Endothelial cell of umbilical vein (primary cell): ENCODE results near the gene CYP2E1. TPM values are rescaled to one million over a fixed set of nuclear protein-coding genes. Genes with fewer than 3 reads are reported as not detected.

Source experiments
- BruUV-seq: library from RNA; stranded (reverse); fragments of 400-500 nt; replicated peaks from 2 replicates; lab custom pipeline; 2021; lab: Mats Ljungman, UMichigan
- CTCF ChIA-PET: fragments of 300-600, 350-600 bp; sonication (Branson Sonifier 250); formaldehyde crosslinking; loops from one replicate; lab custom pipeline; 2021; ENCODE audit warnings: antibody characterized with exemption, inconsistent platforms; lab: Charles Lee
- POLR2A ChIA-PET: fragments of 300-600, 350-600 bp; sonication (Branson Sonifier 250); formaldehyde crosslinking; loops from one replicate; lab custom pipeline; 2021; ENCODE audit warnings: antibody characterized with exemption, inconsistent platforms; lab: Charles Lee
- DNase-seq: peaks from one replicate; pipeline ENCODE4 v3.0.0-alpha.2; 2011; ENCODE audit warnings: low read depth, low spot score
- FAIRE-seq: peaks from 2 replicates; lab custom pipeline; 2011; peaks lifted over from hg19 to GRCh38; lab: Jason Lieb, UNC
- H2AFZ ChIP-seq: 2 replicates; pipeline ENCODE4 v1.6.0; 2012; ENCODE audit warnings: low read depth, low read length, control low read depth, inconsistent platforms
- H3K27ac ChIP-seq: 2 replicates; pipeline ENCODE4 v1.5.1; 2011; ENCODE audit warnings: low read depth, mild to moderate bottlenecking, control low read depth, low read length, moderate library complexity; ENCODE audit not compliant: insufficient read depth
- H3K27me3 ChIP-seq, 2 experiments: 2 replicates each; pipeline versions ENCODE4 v1.6.0 to v1.6.1; 2011; ENCODE audit warnings: low read length in 2 of 2, mixed read lengths in 1 of 2; ENCODE audit not compliant: control insufficient read depth in 2 of 2, insufficient read depth in 2 of 2
- H3K36me3 ChIP-seq, 2 experiments: 2 replicates in 1 of 2; 3 replicates in 1 of 2; pipeline ENCODE4 v1.5.1; 2011; ENCODE audit warnings: low read length in 2 of 2, mild to moderate bottlenecking in 1 of 2, moderate library complexity in 1 of 2; ENCODE audit not compliant: control insufficient read depth in 2 of 2, insufficient read depth in 2 of 2; ENCODE audit errors: extremely low read depth in 1 of 2
- H3K4me1 ChIP-seq: 3 replicates; pipeline ENCODE4 v1.5.1; 2011; ENCODE audit warnings: mild to moderate bottlenecking, low read length; ENCODE audit not compliant: control insufficient read depth, insufficient read depth; ENCODE audit errors: extremely low read depth
- H3K4me2 ChIP-seq: 2 replicates; pipeline ENCODE4 v1.6.1; 2011; ENCODE audit warnings: low read length, control low read depth, mixed read lengths; ENCODE audit not compliant: insufficient read depth
- H3K4me3 ChIP-seq, 3 experiments: fragments of 200-600 bp in 1 of 3; sonication (generic), shearing (Covaris generic) in 1 of 3; replicated peaks in 1 of 3; 2 replicates each; pipeline ENCODE4 v1.5.1; 2011 to 2016; ENCODE audit warnings: control low read depth in 3 of 3, low read length in 3 of 3, mild to moderate bottlenecking in 2 of 3, inconsistent platforms in 1 of 3, low read depth in 1 of 3, moderate library complexity in 1 of 3; ENCODE audit not compliant: insufficient read depth in 1 of 3
- H3K79me2 ChIP-seq: 2 replicates; pipeline ENCODE4 v1.6.0; 2012; ENCODE audit warnings: low read length, inconsistent platforms; ENCODE audit not compliant: control insufficient read depth, insufficient read depth
- H3K9ac ChIP-seq: replicated peaks from 2 replicates; pipeline ENCODE3; 2011; ENCODE audit warnings: low read length, control low read depth; ENCODE audit not compliant: insufficient read depth; ENCODE audit errors: extremely low read depth
- H3K9me1 ChIP-seq: replicated peaks from 3 replicates; pipeline ENCODE4 v1.6.0; 2011; ENCODE audit warnings: mild to moderate bottlenecking, low read length; ENCODE audit not compliant: control insufficient read depth, insufficient read depth; ENCODE audit errors: extremely low read depth
- H3K9me3 ChIP-seq: replicated peaks from 2 replicates; pipeline ENCODE4 v1.5.1; 2012; ENCODE audit warnings: low read length, inconsistent platforms; ENCODE audit not compliant: control insufficient read depth, insufficient read depth
- H4K20me1 ChIP-seq: replicated peaks from 2 replicates; pipeline ENCODE3; 2011; ENCODE audit warnings: mild to moderate bottlenecking, low read length; ENCODE audit not compliant: control insufficient read depth, insufficient read depth; ENCODE audit errors: extremely low read depth
- EZH2 ChIP-seq: IDR thresholded peaks from 2 replicates; pipeline ENCODE4 v1.6.1; 2012; ENCODE audit warnings: borderline replicate concordance, low read depth, mild to moderate bottlenecking, moderate library complexity, low read length, inconsistent platforms; ENCODE audit not compliant: severe bottlenecking
- GATA2 ChIP-seq: IDR thresholded peaks from 2 replicates; pipeline ENCODE4 v1.7.0; 2011; ENCODE audit warnings: low read depth, mild to moderate bottlenecking, moderate library complexity, mixed read lengths, low read length; ENCODE audit not compliant: insufficient read length, insufficient read depth
- JUN ChIP-seq: IDR thresholded peaks from 2 replicates; pipeline ENCODE4 v1.6.1; 2011; ENCODE audit warnings: borderline replicate concordance, low read depth; ENCODE audit not compliant: insufficient read length, insufficient read depth
- MAX ChIP-seq: IDR thresholded peaks from 2 replicates; pipeline ENCODE4 v1.6.1; 2011; ENCODE audit not compliant: insufficient read depth, insufficient read length
- MYC ChIP-seq: IDR thresholded peaks from one replicate; pipeline ENCODE4 v1.6.1; 2011; ENCODE audit warnings: mild to moderate bottlenecking, low read depth, low read length
- POLR2A ChIP-seq: IDR thresholded peaks from 2 replicates; pipeline ENCODE4 v1.6.1; 2012; ENCODE audit warnings: low read depth, mild to moderate bottlenecking, control low read depth, low read length
- POLR2AphosphoS5 ChIP-seq: IDR thresholded peaks from 2 replicates; pipeline ENCODE4 v1.6.1; 2012; ENCODE audit warnings: low read depth, mild to moderate bottlenecking, control low read depth, low read length, moderate library complexity; ENCODE audit not compliant: insufficient read depth
- dilution Hi-C: fragments of 300-500 bp; cut with MboI; formaldehyde crosslinking; loops from one replicate; pipeline ENCODE4 v1.15.0; 2019; ENCODE audit warnings: low sequenced_read_pairs; ENCODE audit not compliant: extremely low pct_ligation_motif_present
- intact Hi-C: fragments of 100-400 bp; cut with micrococcal nuclease; formaldehyde crosslinking; loops from one replicate; pipeline ENCODE4 v1.10.0; 2022
- polyA plus RNA-seq, 4 experiments: library from polyadenylated mRNA; depleted of rRNA in 3 of 4; stranded (reverse) in 3 of 4; unstranded in 1 of 4; fragments of >200 nt; gene quantifications; 2 replicates each; pipeline versions ENCODE4 v1.2.1 to v1.2.3, GENCODE V29; 2011 to 2012; ENCODE audit warnings: missing spikeins in 1 of 4
- total RNA-seq: library from RNA; stranded (reverse); gene quantifications from 2 replicates; pipeline ENCODE4 v1.2.3, GENCODE V29; 2021

The CYP2E1 gene
- total and polyA plus RNA-seq, 2 donors (not counting 3 experiments of a cell fraction or from before 2014, with no cell fraction given), result 0.08 TPM; not detected in 1

- no peak overlapping the region for H3K9ac ChIP-seq
- intact Hi-C loops, result no loop called here
- DNase-seq, result no peak
- no peaks in the 10 kb centered on the region for H3K36me3 ChIP-seq
- no peaks in the 10 kb centered on the region for H3K9me3 ChIP-seq
- no peak overlapping the region for H2AFZ ChIP-seq
- H3K27ac ChIP-seq, result no peak overlapping the region
- H3K4me1 ChIP-seq, result no peaks in the 10 kb centered on the region
- dilution Hi-C loops, result no loop called here
- H3K9me1 ChIP-seq, result no peaks in the 10 kb centered on the region
- ChIA-PET POLR2A (no interaction called here), CTCF (no interaction called here)
- H3K27me3 ChIP-seq, result no peaks in the 10 kb centered on the region
- H3K79me2 ChIP-seq, result no peaks in the 10 kb centered on the region
- H3K4me3 ChIP-seq, result no peak overlapping the region
- no peak overlapping the region for H3K4me2 ChIP-seq
- no peaks in the 10 kb centered on the region for H4K20me1 ChIP-seq
- no TSS peak for BruUV-seq
- no peak for FAIRE-seq
- TF ChIP-seq EZH2 (no peak), MAX (no peak), GATA2 (no peak), POLR2A (no peak), POLR2AphosphoS5 (no peak), JUN (no peak), MYC (no peak)
Measured at GRCh38 chr10:133487085-133487484, 40.1 kb upstream of the CYP2E1 start.

- dilution Hi-C loops, result no loop called here
Measured at GRCh38 chr10:133488354-133488753, 38.8 kb upstream of the CYP2E1 start.

More at GRCh38 chr10:133488354-133488753, 38.8 kb upstream of the CYP2E1 start:
- CTCF ChIA-PET, result no interaction called here
- no peak for TF ChIP-seq POLR2A
- TF ChIP-seq EZH2, result no peak
- TF ChIP-seq POLR2AphosphoS5, result no peak
- no peak for TF ChIP-seq MAX
- TF ChIP-seq MYC, result no peak
- Histone ChIP-seq H3K9me1 (no peaks in the 10 kb centered on the region), H2AFZ (no peak overlapping the region), H3K4me1 (no peaks in the 10 kb centered on the region), H3K4me3 (no peak overlapping the region), H3K79me2 (no peaks in the 10 kb centered on the region), H4K20me1 (no peaks in the 10 kb centered on the region), H3K4me2 (no peak overlapping the region), H3K9ac (no peak overlapping the region), H3K27me3 (no peaks in the 10 kb centered on the region), H3K27ac (no peak overlapping the region), H3K9me3 (no peaks in the 10 kb centered on the region), H3K36me3 (no peaks in the 10 kb centered on the region)
- POLR2A ChIA-PET, result no interaction called here
- FAIRE-seq (no peak), DNase-seq (no peak)
- intact Hi-C loops, result no loop called here
- no TSS peak for BruUV-seq
